HuH-7 (cell line): ENCODE measurements around the gene ARMC12.
"Not testable (repeated sequence)": the region's sequence is repeated elsewhere in the genome, so short reads cannot be mapped to it uniquely, and the experiment has no call there.

Experiments used
- DNase-seq: peaks from one replicate; pipeline ENCODE4 v3.0.0; 2011; ENCODE audit warnings: low spot score

The ARMC12 gene

GRCh38 chr6:35736982-35737412 is at the start of gene ARMC12:
Gene ARMC12 (plus strand): TSS chr6:35737032. CDS start chr6:35737109, 77 bp downstream.
- no peak for DNase-seq

GRCh38 chr6:35687658-35688604 is 48.9 kb upstream of the ARMC12 start:
- DNase-seq, result peak; percentile 26

GRCh38 chr6:35688605-35689322 is 48.1 kb upstream of the ARMC12 start, which contains the start of gene FKBP5:
Gene FKBP5 (minus strand): TSS chr6:35688915. CDS start chr6:35642824, 46,091 bp downstream.
- DNase-seq, result peak; percentile 74

GRCh38 chr6:35690006-35690405 is 46.8 kb upstream of the ARMC12 start:
- DNase-seq, result not testable (repeated sequence)

- DNase-seq, result no peak
Measured at GRCh38 chr6:35690484-35690883, 46.3 kb upstream of the ARMC12 start.

GRCh38 chr6:35691027-35691824 is 45.6 kb upstream of the ARMC12 start:
- no peak for DNase-seq

- no peak for DNase-seq
Measured at GRCh38 chr6:35694462-35694861, 42.4 kb upstream of the ARMC12 start.

GRCh38 chr6:35698430-35698829 is 38.4 kb upstream of the ARMC12 start:
- DNase-seq, result not testable (repeated sequence)

- no peak for DNase-seq
Measured at GRCh38 chr6:35698858-35699257, 38.0 kb upstream of the ARMC12 start.

GRCh38 chr6:35703554-35703953 is 33.3 kb upstream of the ARMC12 start:
- DNase-seq, result no peak

- DNase-seq, result no peak
Measured at GRCh38 chr6:35706468-35706867, 30.4 kb upstream of the ARMC12 start.

GRCh38 chr6:35707714-35708407 is 29.0 kb upstream of the ARMC12 start:
- no peak for DNase-seq

GRCh38 chr6:35708585-35708984 is 28.2 kb upstream of the ARMC12 start:
- DNase-seq, result no peak

GRCh38 chr6:35710241-35710847 is 26.5 kb upstream of the ARMC12 start:
- no peak for DNase-seq

GRCh38 chr6:35711731-35712130 is 25.1 kb upstream of the ARMC12 start:
- DNase-seq, result no peak

GRCh38 chr6:35713006-35713767 is 23.6 kb upstream of the ARMC12 start:
- DNase-seq, result no peak

GRCh38 chr6:35716798-35717197 is 20.0 kb upstream of the ARMC12 start:
- no peak for DNase-seq

GRCh38 chr6:35717449-35718374 is 19.1 kb upstream of the ARMC12 start:
- DNase-seq, result no peak

- DNase-seq, result no peak
Measured at GRCh38 chr6:35718375-35718736, 18.5 kb upstream of the ARMC12 start.
